Measurements from ENCODE around the gene ZCCHC4. TPM values are rescaled to one million over a fixed set of nuclear protein-coding genes. Genes with fewer than 3 reads are reported as not detected.

Gene ZCCHC4
- total and polyA plus RNA-seq, 2 of the 8 experiments (the other 6 are each of a cell fraction or from before 2014, with no cell fraction given): 9.8 to 12.5 TPM

GRCh38 chr4:25310066-25310802, 2.3 kb upstream of the ZCCHC4 start:
- Histone ChIP-seq H3K27ac (ENCODE audit: low read depth, low read length) (no peak overlapping the region), H3K18ac (ENCODE audit: extremely low read depth, low read length) (no peak overlapping the region), H3K23me2 (ENCODE audit: low read depth, low read length) (peaks cover 1% of the 10 kb centered on the region; the same call in 1 of the 2 replicates), H3K27me3 (replicated peaks in 1 of 4; ENCODE audit: control insufficient read depth in 3 of 4, extremely low read depth in 1 of 4, insufficient read depth in 3 of 4, low read length in 3 of 4) (no peaks in the 10 kb centered on the region; a peak in 1 of 7 replicates), H2BK15ac (ENCODE audit: low read length) (no peak overlapping the region), H2BK20ac (ENCODE audit: low read length) (no peak overlapping the region), H3K79me1 (ENCODE audit: low read depth, low read length) (no peaks in the 10 kb centered on the region), H3K9ac (replicated peaks in 1 of 4; ENCODE audit: extremely low read depth in 1 of 4, low read depth in 3 of 4, low read length in 3 of 4) (no peak overlapping the region), H3K4me1 (replicated peaks in 1 of 4; ENCODE audit: control insufficient read depth in 3 of 4, insufficient read depth in 4 of 4, low read length in 3 of 4) (no peaks in the 10 kb centered on the region; a peak in 1 of 7 replicates), H3K4me2 (ENCODE audit: insufficient read depth in 1 of 2, low read depth in 2 of 2, low read length in 2 of 2) (no peak overlapping the region), H4K91ac (replicated peaks; ENCODE audit: insufficient read length, low read length) (no peak overlapping the region), H4K20me1 (replicated peaks in 1 of 2; ENCODE audit: control insufficient read depth in 1 of 2, insufficient read depth in 2 of 2, low read length in 2 of 2) (no peaks in the 10 kb centered on the region), H3K14ac (ENCODE audit: insufficient read length) (no peak overlapping the region), H3K56ac (replicated peaks; ENCODE audit: insufficient read length, low read depth, low read length) (no peak overlapping the region), H2BK120ac (replicated peaks; ENCODE audit: low read depth, low read length) (no peak overlapping the region), H4K5ac (ENCODE audit: insufficient read length, low read depth, low read length) (no peak overlapping the region), H2BK5ac (ENCODE audit: low read depth, low read length) (no peak overlapping the region), H3K36me3 (ENCODE audit: control insufficient read depth in 2 of 4, insufficient read depth in 4 of 4, low read length in 3 of 4) (no peaks in the 10 kb centered on the region), H2AK5ac (ENCODE audit: low read depth, low read length) (no peak overlapping the region), H2AFZ (ENCODE audit: low read length) (no peak overlapping the region), H2BK12ac (ENCODE audit: low read depth, low read length) (no peak overlapping the region), H4K8ac (ENCODE audit: extremely low read depth, insufficient read depth, low read length) (no peak overlapping the region), H3K4ac (replicated peaks; ENCODE audit: insufficient read length, low read depth, low read length) (no peak overlapping the region), H3K4me3 (ENCODE audit: extremely low read depth in 1 of 4, insufficient read depth in 2 of 4, low read depth in 3 of 4, low read length in 4 of 4) (no peak overlapping the region), H3K79me2 (ENCODE audit: control insufficient read depth in 1 of 2, insufficient read depth in 2 of 2, low read length in 2 of 2) (no peaks in the 10 kb centered on the region), H3K9me3 (ENCODE audit: insufficient read depth in 2 of 2, low read depth in 1 of 2, low read length in 1 of 2) (no peaks in the 10 kb centered on the region), H3K23ac (ENCODE audit: insufficient read length) (no peak overlapping the region)
- WGBS, 2 experiments (ENCODE audit: extremely low coverage in 1 of 2, insufficient coverage in 1 of 2, insufficient read length in 1 of 2, insufficient replicate concordance in 2 of 2, low coverage in 1 of 2, low lambda C conversion rate in 2 of 2, missing lambda C conversion rate in 1 of 2): 91% methylated on average over 4 of the region's 4 CpGs; no CpG with 5 or more reads in 1 of the 2 experiments
- ChIA-PET CTCF (ENCODE audit: partially characterized antibody) (interaction anchor here (0.6 to 3.6 kb wide), 5 partner anchors 11 to 357 kb away, joined by 3 to 20 read pairs (median 4); no protein-coding TSS in a partner anchor), POLR2A (ENCODE audit: partially characterized antibody) (no interaction called here)
- no peak for TF ChIP-seq TAF7 (optimal IDR thresholded peaks at IDR 0.05; ENCODE audit: borderline replicate concordance, low read depth, low read length)
- TF ChIP-seq ZNF274 (IDR thresholded peaks at IDR 0.05; ENCODE audit: borderline replicate concordance, extremely low read depth, low read length): no peak
- TF ChIP-seq CEBPB (IDR thresholded peaks at IDR 0.05; ENCODE audit: low read depth, low read length): no peak
- no peak for TF ChIP-seq E2F6 (IDR thresholded peaks at IDR 0.05)
- no peak for TF ChIP-seq BACH1 (IDR thresholded peaks at IDR 0.05; ENCODE audit: low read length)
- no peak for TF ChIP-seq RBBP5 (IDR thresholded peaks at IDR 0.05; ENCODE audit: borderline replicate concordance, low read depth, low read length)
- TF ChIP-seq HDAC2 (IDR thresholded peaks at IDR 0.05; ENCODE audit: borderline replicate concordance in 1 of 2, low read depth in 2 of 2, low read length in 2 of 2): no peak
- FAIRE-seq (no peak), DNase-seq (ENCODE audit: low read depth in 1 of 2, low spot score in 2 of 2) (no peak)
